GM18870 (cell line): Measurements from ENCODE around the gene LILRA1.
A peak's percentile ranks its signal among the peaks of the same experiment; 100 is the strongest.
"Not testable (repeated sequence)": the region's sequence is repeated elsewhere in the genome, so short reads cannot be mapped to it uniquely, and the experiment has no call there.

ENCODE experiments used
- ATAC-seq: cut with Tn5 transposase; IDR thresholded peaks from one replicate; pipeline ENCODE4 v1.9.1; 2021; ENCODE audit warnings: moderate library complexity; ENCODE audit not compliant: unreplicated experiment

Gene LILRA1

GRCh38 chr19:54576411-54576976 lies 16.9 kb upstream of the LILRA1 start:
- no peak for ATAC-seq

GRCh38 chr19:54577334-54577733 lies 16.1 kb upstream of the LILRA1 start:
- no peak for ATAC-seq

GRCh38 chr19:54578268-54578667 lies 15.2 kb upstream of the LILRA1 start:
- not testable (repeated sequence) for ATAC-seq

- ATAC-seq, result no peak
Observed at GRCh38 chr19:54586397-54586796, 7.0 kb upstream of the LILRA1 start.

DNA sequence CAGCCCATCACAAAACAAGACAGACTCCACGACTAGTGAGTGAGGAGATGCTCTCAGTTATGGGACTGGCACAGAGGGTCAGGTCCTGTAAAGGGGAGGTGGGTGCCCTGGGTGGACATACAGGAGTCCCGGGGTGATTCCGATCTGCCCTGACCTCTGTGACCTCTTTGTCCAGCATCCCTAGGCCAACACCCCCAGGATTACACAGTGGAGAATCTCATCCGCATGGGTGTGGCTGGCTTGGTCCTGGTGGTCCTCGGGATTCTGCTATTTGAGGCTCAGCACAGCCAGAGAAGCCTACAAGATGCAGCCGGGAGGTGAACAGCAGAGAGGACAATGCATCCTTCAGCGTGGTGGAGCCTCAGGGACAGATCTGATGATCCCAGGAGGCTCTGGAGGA lies 6.4 kb upstream of the LILRA1 start:
- ATAC-seq, result no peak

- ATAC-seq, result not testable (repeated sequence)
Observed at GRCh38 chr19:54593931-54594626, 647 bp downstream of the LILRA1 start.

DNA sequence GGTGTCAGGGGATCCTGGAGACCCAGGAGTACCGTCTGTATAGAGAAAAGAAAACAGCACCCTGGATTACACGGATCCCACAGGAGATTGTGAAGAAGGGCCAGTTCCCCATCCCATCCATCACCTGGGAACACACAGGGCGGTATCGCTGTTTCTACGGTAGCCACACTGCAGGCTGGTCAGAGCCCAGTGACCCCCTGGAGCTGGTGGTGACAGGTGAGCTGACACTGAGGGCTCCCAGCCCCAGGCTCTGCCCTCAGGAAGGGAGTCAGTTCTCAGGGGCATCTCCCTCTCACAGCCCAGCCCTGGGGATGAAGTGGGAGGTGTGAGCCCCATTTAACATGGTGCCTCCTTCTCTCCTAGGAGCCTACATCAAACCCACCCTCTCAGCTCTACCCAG lies 1.3 kb downstream of the LILRA1 start:
- ATAC-seq, result no peak

DNA sequence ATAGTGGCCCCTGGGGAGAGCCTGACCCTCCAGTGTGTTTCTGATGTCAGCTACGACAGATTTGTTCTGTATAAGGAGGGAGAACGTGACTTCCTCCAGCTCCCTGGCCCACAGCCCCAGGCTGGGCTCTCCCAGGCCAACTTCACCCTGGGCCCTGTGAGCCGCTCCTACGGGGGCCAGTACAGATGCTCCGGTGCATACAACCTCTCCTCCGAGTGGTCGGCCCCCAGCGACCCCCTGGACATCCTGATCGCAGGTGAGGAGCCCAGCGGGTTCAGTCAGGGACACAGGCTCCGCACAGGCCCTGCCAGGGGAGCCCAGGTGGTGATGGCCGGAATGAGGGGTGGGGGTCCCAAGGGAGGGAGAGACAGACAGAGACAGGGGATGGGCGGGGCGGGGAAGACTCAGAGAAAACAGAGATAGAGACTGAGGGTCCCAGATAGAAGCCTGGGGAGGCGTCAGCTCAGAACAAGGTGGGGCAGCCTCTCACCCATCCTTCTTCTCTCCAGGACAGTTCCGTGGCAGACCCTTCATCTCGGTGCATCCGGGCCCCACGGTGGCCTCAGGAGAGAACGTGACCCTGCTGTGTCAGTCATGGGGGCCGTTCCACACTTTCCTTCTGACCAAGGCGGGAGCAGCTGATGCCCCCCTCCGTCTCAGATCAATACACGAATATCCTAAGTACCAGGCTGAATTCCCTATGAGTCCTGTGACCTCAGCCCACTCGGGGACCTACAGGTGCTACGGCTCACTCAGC lies 2.4 kb downstream of the LILRA1 start:
- not testable (repeated sequence) for ATAC-seq

- no peak for ATAC-seq
Observed at GRCh38 chr19:54600212-54600611, 6.8 kb downstream of the LILRA1 start.

- no peak for ATAC-seq
Observed at GRCh38 chr19:54606230-54606629, 12.8 kb downstream of the LILRA1 start.

GRCh38 chr19:54606891-54607784 lies 13.7 kb downstream of the LILRA1 start:
- peak; percentile 43 for ATAC-seq

GRCh38 chr19:54607785-54608150 lies 14.3 kb downstream of the LILRA1 start:
- ATAC-seq, result no peak

DNA sequence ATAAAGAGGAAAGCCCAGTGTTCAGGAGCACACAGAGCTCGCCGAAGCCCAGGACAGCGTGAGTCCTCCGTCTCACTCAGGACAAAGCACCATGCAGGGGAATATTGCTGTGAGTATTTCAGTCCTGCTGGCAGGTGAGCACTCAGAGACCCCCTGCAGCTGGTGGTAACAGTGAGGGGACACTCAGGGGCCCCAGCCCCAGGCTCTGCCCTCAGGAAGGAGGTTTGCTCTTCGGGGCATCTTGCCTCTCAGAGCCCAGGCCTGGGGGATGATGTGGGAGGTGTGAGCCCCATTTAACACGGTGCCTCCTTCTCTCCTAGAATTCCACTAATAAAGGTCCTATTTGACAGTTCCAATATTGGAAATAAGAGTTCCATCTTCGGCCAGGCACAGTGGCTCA lies 14.8 kb downstream of the LILRA1 start:
- no peak for ATAC-seq

DNA sequence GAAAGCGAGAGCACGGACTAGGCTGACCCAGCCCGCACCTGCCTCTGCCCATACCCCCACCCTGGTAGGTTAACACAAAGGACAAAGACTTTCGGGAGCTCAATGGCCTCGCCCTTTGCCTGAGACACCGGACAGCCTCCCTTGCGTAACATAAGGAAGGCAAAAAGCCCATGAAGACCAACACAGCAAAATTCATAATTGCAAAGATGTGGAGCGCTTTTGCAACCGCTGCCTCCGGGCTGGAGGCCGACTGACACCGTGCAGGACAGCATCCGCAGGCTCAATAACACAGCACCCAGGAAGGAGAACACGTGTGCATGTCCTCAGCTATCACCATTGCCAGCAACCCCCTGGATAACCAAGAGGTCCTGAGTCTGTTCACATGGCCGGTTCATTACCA lies 15.4 kb downstream of the LILRA1 start:
- ATAC-seq, result no peak

DNA sequence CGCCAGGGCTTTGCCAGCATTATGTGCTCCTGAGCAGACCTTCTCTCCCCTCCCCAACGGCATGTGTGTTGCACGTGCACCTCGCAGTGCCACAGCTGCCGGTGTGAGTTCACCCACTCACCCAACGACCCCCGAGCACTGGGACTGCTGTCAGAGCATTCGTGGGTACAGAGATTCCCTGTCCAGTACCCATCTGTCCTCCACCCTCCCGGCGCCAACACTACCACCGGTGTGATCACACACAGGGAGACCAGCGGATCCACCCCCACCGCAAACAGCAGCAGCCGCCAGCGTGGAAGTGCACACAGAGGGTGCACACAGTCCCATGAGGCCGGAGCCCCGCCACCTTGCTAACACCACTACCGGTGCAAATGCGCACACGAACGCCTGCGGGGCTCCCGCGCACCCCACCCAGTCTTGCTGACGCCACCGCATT lies 15.9 kb downstream of the LILRA1 start:
- ATAC-seq, result no peak

DNA sequence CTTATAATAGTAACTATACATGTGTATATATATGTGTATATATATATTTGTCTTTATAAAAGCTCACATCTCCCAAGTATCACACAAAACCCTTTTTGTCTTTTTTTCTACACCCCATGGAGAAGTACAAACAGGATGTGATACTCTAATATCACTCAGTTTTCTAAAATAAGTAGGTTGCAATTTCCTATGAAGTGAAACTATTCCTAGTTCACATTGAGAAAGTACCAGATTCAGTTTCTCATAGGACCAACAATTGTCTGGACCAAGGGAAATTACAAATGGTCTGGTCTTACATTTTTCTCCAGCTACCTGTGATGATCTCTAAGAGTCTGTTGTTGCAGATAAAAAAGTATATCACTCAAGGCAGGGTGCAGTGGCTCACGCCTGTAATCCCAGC lies 19.0 kb downstream of the LILRA1 start:
- ATAC-seq, result no peak

GRCh38 chr19:54614726-54615125 lies 21.3 kb downstream of the LILRA1 start:
- no peak for ATAC-seq

GRCh38 chr19:54616057-54616456 lies 22.6 kb downstream of the LILRA1 start:
- ATAC-seq, result no peak

GRCh38 chr19:54616821-54617560 lies 23.6 kb downstream of the LILRA1 start:
- peak; percentile 63 for ATAC-seq

DNA sequence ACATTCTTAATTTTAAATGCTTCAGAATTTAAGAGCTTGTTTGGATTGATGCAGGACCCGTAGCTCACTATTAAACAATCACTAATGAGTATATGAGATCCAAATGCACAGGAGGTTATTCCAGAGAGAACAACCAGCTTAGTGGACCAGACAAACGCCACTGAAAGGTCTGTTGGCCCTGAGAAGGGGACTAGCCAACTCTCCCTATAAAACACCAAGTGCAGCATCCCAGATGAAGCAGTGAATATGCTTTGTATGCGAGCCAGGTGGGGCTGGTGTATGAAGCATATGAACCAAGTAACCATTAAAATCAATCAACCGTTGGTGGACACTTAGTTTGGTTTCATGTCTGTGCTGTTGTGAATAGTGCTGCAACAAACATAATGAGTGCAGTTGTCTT lies 27.0 kb downstream of the LILRA1 start:
- ATAC-seq, result no peak
